H1 (cell line): Measurements from ENCODE around the gene ARPP21. TPM values are rescaled to one million over a fixed set of nuclear protein-coding genes. Genes with fewer than 3 reads are reported as not detected.

Source experiments
- CTCF ChIA-PET: fragments of 300-600 bp; sonication (Branson Sonifier 250); formaldehyde crosslinking; loops from one replicate; lab custom pipeline; 2021; ENCODE audit not compliant: partially characterized antibody; lab: Charles Lee
- POLR2A ChIA-PET: fragments of 300-600 bp; sonication (Branson Sonifier 250); formaldehyde crosslinking; loops from one replicate; lab custom pipeline; 2021; ENCODE audit warnings: inconsistent platforms; ENCODE audit not compliant: partially characterized antibody; lab: Charles Lee
- DNase-seq, 2 experiments: peaks; one replicate each; pipeline versions ENCODE4 v3.0.0 to v3.0.0-alpha.2; 2010 to 2022; ENCODE audit warnings: low spot score in 2 of 2, low read depth in 1 of 2, mixed read lengths in 1 of 2
- FAIRE-seq: peaks from 2 replicates; lab custom pipeline; 2011; peaks lifted over from hg19 to GRCh38; lab: Jason Lieb, UNC
- H2AFZ ChIP-seq: 2 replicates; pipeline ENCODE4 v1.8.1; 2012; ENCODE audit warnings: low read length, inconsistent platforms
- H2AK5ac ChIP-seq: 2 replicates; pipeline ENCODE4 v1.6.1; 2013; ENCODE audit warnings: low read depth, low read length
- H2BK120ac ChIP-seq: replicated peaks from 2 replicates; pipeline ENCODE3; 2013; ENCODE audit warnings: low read depth, low read length, inconsistent platforms
- H2BK12ac ChIP-seq: 2 replicates; pipeline ENCODE4 v1.6.1; 2013; ENCODE audit warnings: low read depth, low read length
- H2BK15ac ChIP-seq: 2 replicates; pipeline ENCODE4 v1.6.1; 2013; ENCODE audit warnings: low read length
- H2BK20ac ChIP-seq: 2 replicates; pipeline ENCODE4 v1.6.1; 2013; ENCODE audit warnings: low read length
- H2BK5ac ChIP-seq: 2 replicates; pipeline ENCODE4 v1.6.1; 2013; ENCODE audit warnings: low read depth, low read length
- H3K14ac ChIP-seq: 2 replicates; pipeline ENCODE4 v1.6.1; 2013; ENCODE audit warnings: inconsistent platforms; ENCODE audit not compliant: insufficient read length
- H3K18ac ChIP-seq: 2 replicates; pipeline ENCODE4 v1.6.1; 2013; ENCODE audit warnings: low read length; ENCODE audit errors: extremely low read depth
- H3K23ac ChIP-seq: 2 replicates; pipeline ENCODE4 v1.6.1; 2013; ENCODE audit warnings: inconsistent platforms; ENCODE audit not compliant: insufficient read length
- H3K23me2 ChIP-seq: 2 replicates; pipeline ENCODE4 v1.6.1; 2013; ENCODE audit warnings: low read depth, low read length
- H3K27ac ChIP-seq: 2 replicates; pipeline ENCODE4 v1.6.1; 2011; ENCODE audit warnings: low read depth, low read length, inconsistent platforms
- H3K27me3 ChIP-seq, 4 experiments: replicated peaks in 1 of 4; 1 replicate in 1 of 4; 2 replicates in 3 of 4; pipeline versions ENCODE4 v1.6.1 to v1.8.1; 2011 to 2013; ENCODE audit warnings: low read length in 3 of 4, mild to moderate bottlenecking in 3 of 4, inconsistent platforms in 2 of 4, mixed read lengths in 2 of 4, moderate library complexity in 1 of 4; ENCODE audit not compliant: control insufficient read depth in 3 of 4, insufficient read depth in 3 of 4; ENCODE audit errors: extremely low read depth in 1 of 4
- H3K36me3 ChIP-seq, 4 experiments: 2 replicates each; pipeline versions ENCODE4 v1.6.1 to v1.8.1; 2011 to 2013; ENCODE audit warnings: mild to moderate bottlenecking in 4 of 4, low read length in 3 of 4, moderate library complexity in 2 of 4, control low read depth in 1 of 4, inconsistent platforms in 1 of 4; ENCODE audit not compliant: insufficient read depth in 4 of 4, control insufficient read depth in 2 of 4
- H3K4ac ChIP-seq: replicated peaks from 2 replicates; pipeline ENCODE3; 2013; ENCODE audit warnings: low read length, low read depth, mixed read lengths, inconsistent platforms; ENCODE audit not compliant: insufficient read length
- H3K4me1 ChIP-seq, 4 experiments: replicated peaks in 1 of 4; 1 replicate in 1 of 4; 2 replicates in 3 of 4; pipeline versions ENCODE4 v1.6.1 to v1.8.1; 2011 to 2013; ENCODE audit warnings: low read length in 3 of 4, inconsistent platforms in 2 of 4, mixed read lengths in 1 of 4; ENCODE audit not compliant: insufficient read depth in 4 of 4, control insufficient read depth in 3 of 4
- H3K4me2 ChIP-seq, 2 experiments: 2 replicates each; pipeline versions ENCODE4 v1.6.1 to v1.8.1; 2011 to 2013; ENCODE audit warnings: low read depth in 2 of 2, low read length in 2 of 2, control low read depth in 1 of 2, inconsistent platforms in 1 of 2, mild to moderate bottlenecking in 1 of 2; ENCODE audit not compliant: insufficient read depth in 1 of 2
- H3K4me3 ChIP-seq, 4 experiments: fragments of 200-600, 300-600 bp in 1 of 4; sonication (generic), shearing (Covaris generic), sonication (Bioruptor Twin) in 1 of 4; 2 replicates each; pipeline versions ENCODE4 v1.5.1 to v1.8.1; 2011 to 2016; ENCODE audit warnings: low read length in 4 of 4, low read depth in 3 of 4, control low read depth in 2 of 4, inconsistent platforms in 2 of 4, mild to moderate bottlenecking in 2 of 4, mixed read lengths in 1 of 4, moderate library complexity in 1 of 4; ENCODE audit not compliant: insufficient read depth in 2 of 4; ENCODE audit errors: extremely low read depth in 1 of 4
- H3K56ac ChIP-seq: replicated peaks from 2 replicates; pipeline ENCODE3; 2013; ENCODE audit warnings: low read depth, mild to moderate bottlenecking, mixed read lengths, low read length, inconsistent platforms; ENCODE audit not compliant: insufficient read length
- H3K79me1 ChIP-seq: 2 replicates; pipeline ENCODE4 v1.6.1; 2013; ENCODE audit warnings: low read depth, low read length, control low read depth
- H3K79me2 ChIP-seq, 2 experiments: 2 replicates each; pipeline versions ENCODE4 v1.6.1 to v1.8.1; 2012 to 2013; ENCODE audit warnings: low read length in 2 of 2, mild to moderate bottlenecking in 2 of 2, inconsistent platforms in 1 of 2; ENCODE audit not compliant: insufficient read depth in 2 of 2, control insufficient read depth in 1 of 2
- H3K9ac ChIP-seq, 4 experiments: replicated peaks in 1 of 4; 1 replicate in 1 of 4; 2 replicates in 3 of 4; pipeline versions ENCODE4 v1.6.1 to v1.8.1; 2011 to 2013; ENCODE audit warnings: low read depth in 3 of 4, low read length in 3 of 4, control low read depth in 2 of 4, mild to moderate bottlenecking in 2 of 4, moderate library complexity in 2 of 4, inconsistent platforms in 1 of 4; ENCODE audit errors: extremely low read depth in 1 of 4
- H3K9me3 ChIP-seq, 2 experiments: 2 replicates each; pipeline versions ENCODE4 v1.6.1 to v1.8.1; 2012 to 2013; ENCODE audit warnings: mild to moderate bottlenecking in 2 of 2, moderate library complexity in 2 of 2, control low read depth in 1 of 2, inconsistent platforms in 1 of 2, low read depth in 1 of 2, low read length in 1 of 2, mixed read lengths in 1 of 2; ENCODE audit not compliant: insufficient read depth in 2 of 2
- H4K20me1 ChIP-seq, 2 experiments: replicated peaks in 1 of 2; 2 replicates each; pipeline versions ENCODE3 to v1.8.1; 2011 to 2013; ENCODE audit warnings: inconsistent platforms in 2 of 2, low read length in 2 of 2, mild to moderate bottlenecking in 1 of 2; ENCODE audit not compliant: insufficient read depth in 2 of 2, control insufficient read depth in 1 of 2
- H4K5ac ChIP-seq: 2 replicates; pipeline ENCODE4 v1.6.1; 2013; ENCODE audit warnings: low read length, low read depth, mixed read lengths, inconsistent platforms; ENCODE audit not compliant: insufficient read length
- H4K8ac ChIP-seq: 2 replicates; pipeline ENCODE4 v1.8.0; 2013; ENCODE audit warnings: mild to moderate bottlenecking, moderate library complexity, low read length, inconsistent platforms; ENCODE audit not compliant: insufficient read depth; ENCODE audit errors: extremely low read depth
- H4K91ac ChIP-seq: replicated peaks from 2 replicates; pipeline ENCODE3; 2013; ENCODE audit warnings: low read length, mixed read lengths, inconsistent platforms; ENCODE audit not compliant: insufficient read length
- HDAC2 ChIP-seq, 2 experiments: fragments of 300-600 bp in 1 of 2; sonication (generic) in 1 of 2; IDR thresholded peaks; 2 replicates each; pipeline ENCODE4 v1.6.1; 2011 to 2012; ENCODE audit warnings: low read depth in 2 of 2, low read length in 2 of 2, mild to moderate bottlenecking in 2 of 2, moderate library complexity in 2 of 2, borderline replicate concordance in 1 of 2, inconsistent platforms in 1 of 2
- KDM4A ChIP-seq: IDR thresholded peaks from one replicate; pipeline ENCODE4 v1.7.1; 2012; ENCODE audit warnings: low read depth, mild to moderate bottlenecking, moderate library complexity, low read length, inconsistent platforms; ENCODE audit not compliant: severe bottlenecking
- WGBS, 2 experiments: shearing (Covaris generic) in 1 of 2; methylation state at CpG; one replicate each; pipeline versions ENCODE4 v1.1.6 to v1.1.7; 2013 to 2015; ENCODE audit warnings: low lambda C conversion rate in 2 of 2, mixed read lengths in 2 of 2, inconsistent platforms in 1 of 2, low coverage in 1 of 2, missing lambda C conversion rate in 1 of 2; ENCODE audit not compliant: insufficient replicate concordance in 2 of 2, insufficient coverage in 1 of 2, insufficient read length in 1 of 2; ENCODE audit errors: extremely low coverage in 1 of 2, missing lambda C conversion rate in 1 of 2; 5-methylcytosine and 5-hydroxymethylcytosine counted together
- polyA plus RNA-seq, 7 experiments: library from polyadenylated mRNA; depleted of rRNA in 3 of 7; stranded (reverse) in 5 of 7; unstranded in 2 of 7; fragments of >200 nt in 5 of 7; fragments of 200-250 nt in 2 of 7; gene quantifications; 1 replicate in 5 of 7; 2 replicates in 1 of 7; 4 replicates in 1 of 7; pipeline versions ENCODE4 v1.2.1 to v1.2.3, GENCODE V29; 2011 to 2013; ENCODE audit warnings: missing spikeins in 2 of 7, mixed read lengths in 2 of 7
- total RNA-seq: library from RNA; stranded (reverse); fragmentation: NEBNext Ultra II Directional; extraction: Animal tissue kit (Norgen Biotek cat#: 25700); gene quantifications from 2 replicates; pipeline ENCODE4 v1.2.1, GENCODE V29; 2021

The ARPP21 gene
- total and polyA plus RNA-seq, 2 of the 8 experiments (the other 6 are each of a cell fraction or from before 2014, with no cell fraction given): not detected

GRCh38 chr3:35737080-35737479, 97.8 kb downstream of the ARPP21 start:
- no peaks in the 10 kb centered on the region for H3K79me1 ChIP-seq
- H2AK5ac ChIP-seq: no peak overlapping the region
- H2BK5ac ChIP-seq: no peak overlapping the region
- WGBS, 2 experiments: 95% methylated on average over 4 of the region's 6 CpGs; no CpG with 5 or more reads in 1 of the 2 experiments
- no peak overlapping the region for H4K5ac ChIP-seq
- H3K23me2 ChIP-seq: no peaks in the 10 kb centered on the region
- H4K91ac ChIP-seq: no peak overlapping the region
- H3K4me1 ChIP-seq: peaks cover 0 to 2% (median 0%) of the 10 kb centered on the region in 4 experiments; a peak in 1 of 7 replicates
- no peak overlapping the region for H3K14ac ChIP-seq
- H3K4me2 ChIP-seq: no peak overlapping the region
- no peak overlapping the region for H2BK15ac ChIP-seq
- DNase-seq: no peak
- H3K79me2 ChIP-seq: no peaks in the 10 kb centered on the region
- H3K9ac ChIP-seq: no peak overlapping the region
- H3K9me3 ChIP-seq: no peaks in the 10 kb centered on the region
- no peak overlapping the region for H3K18ac ChIP-seq
- H3K56ac ChIP-seq: no peak overlapping the region
- H2BK120ac ChIP-seq: no peak overlapping the region
- no peak overlapping the region for H3K4ac ChIP-seq
- no peak for FAIRE-seq
- H3K36me3 ChIP-seq: no peaks in the 10 kb centered on the region
- H3K27ac ChIP-seq: no peak overlapping the region
- no peak overlapping the region for H2BK12ac ChIP-seq
- ChIA-PET POLR2A (no interaction called here), CTCF (interaction anchor here (0.9 kb wide), 1 partner anchor 37 kb away, joined by 4 read pairs; no protein-coding TSS in a partner anchor)
- H4K8ac ChIP-seq: no peak overlapping the region
- no peak overlapping the region for H2AFZ ChIP-seq
- no peak overlapping the region for H3K4me3 ChIP-seq
- no peak overlapping the region for H2BK20ac ChIP-seq
- H3K27me3 ChIP-seq: no peaks in the 10 kb centered on the region
- no peaks in the 10 kb centered on the region for H4K20me1 ChIP-seq
- H3K23ac ChIP-seq: no peak overlapping the region
- no peak for TF ChIP-seq HDAC2 (IDR thresholded peaks at IDR 0.05; ENCODE audit: borderline replicate concordance in 1 of 2, low read depth in 2 of 2, low read length in 2 of 2)
- TF ChIP-seq KDM4A: no peak
